ENCODE measurements around the gene CA10. TPM values are rescaled to one million over a fixed set of nuclear protein-coding genes. Genes with fewer than 3 reads are reported as not detected.

Gene CA10
- total RNA-seq, 1 donor = not detected

- DNase-seq (ENCODE audit: low read depth in 2 of 3, low spot score in 2 of 3) = no peak
Measured at GRCh38 chr17:51700011-51700760, 458.3 kb downstream of the CA10 start.

DNA sequence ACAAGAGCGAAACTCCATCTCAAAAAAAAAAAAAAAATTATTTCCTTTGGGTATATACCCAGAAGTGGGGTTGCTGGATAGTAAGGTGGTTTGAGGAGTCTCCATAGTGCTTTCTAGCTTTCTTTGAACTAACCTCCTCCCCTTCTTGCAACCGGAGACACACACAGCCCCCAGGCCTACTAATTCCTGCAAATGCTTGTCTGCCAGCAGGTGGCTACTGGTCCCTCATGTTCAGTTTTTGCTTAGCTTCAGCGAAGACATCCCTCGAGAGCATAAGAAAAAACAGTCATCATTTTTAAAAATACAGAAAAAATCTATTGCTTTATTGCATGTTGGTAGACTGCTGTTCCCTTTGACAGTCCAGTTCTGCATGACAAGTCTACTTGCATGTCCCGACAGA is 459.2 kb downstream of the CA10 start:
- DNase-seq (ENCODE audit: low read depth in 2 of 3, low spot score in 2 of 3) = no peak

- DNase-seq (ENCODE audit: low read depth in 2 of 3, low spot score in 2 of 3) = no peak
Measured at GRCh38 chr17:51692917-51693316, 465.6 kb downstream of the CA10 start.

DNA sequence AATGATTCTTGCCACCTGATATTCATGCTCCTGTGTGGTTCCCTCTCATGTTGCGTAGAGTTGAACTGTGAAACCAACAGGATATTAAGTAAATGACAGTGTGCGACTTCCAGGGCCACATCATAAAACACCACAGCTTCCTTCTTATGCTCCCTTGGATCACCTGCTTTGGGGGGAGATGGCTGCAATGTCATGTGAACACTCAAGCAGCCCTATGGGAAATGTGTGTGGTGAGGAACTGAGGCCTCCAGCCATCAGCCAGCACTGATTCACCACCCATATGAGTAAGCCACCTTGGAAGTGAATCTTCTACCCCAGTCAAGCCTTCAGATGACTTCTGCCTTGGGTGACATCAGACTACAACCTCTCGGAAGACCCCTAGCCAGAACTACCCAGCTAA is 470.6 kb downstream of the CA10 start:
- no peak for DNase-seq (ENCODE audit: low read depth in 2 of 3, low spot score in 2 of 3)

- no peak for DNase-seq (ENCODE audit: low read depth in 2 of 3, low spot score in 2 of 3)
Measured at GRCh38 chr17:51685287-51685909, 473.1 kb downstream of the CA10 start.

DNA sequence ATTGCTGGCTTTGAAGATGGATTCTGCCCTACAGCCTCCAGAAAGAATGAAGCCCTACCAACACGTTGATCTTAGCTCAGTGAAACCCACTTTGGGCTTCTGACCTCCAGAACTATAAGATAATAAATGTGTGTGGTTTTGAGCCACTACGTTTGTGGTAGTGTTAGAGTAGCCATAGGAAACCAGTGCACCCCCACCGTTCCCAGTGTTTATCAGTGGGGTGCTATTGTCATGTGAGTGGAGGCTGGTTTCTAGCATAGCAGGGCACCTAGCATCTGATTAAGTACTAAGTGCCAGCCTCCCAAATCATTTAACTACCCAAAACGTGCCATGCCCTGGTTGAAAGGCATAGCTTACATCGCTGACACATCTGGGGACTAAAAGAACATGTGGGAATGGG is 474.3 kb downstream of the CA10 start:
- DNase-seq (ENCODE audit: low read depth in 2 of 3, low spot score in 2 of 3) = no peak

- no peak for DNase-seq (ENCODE audit: low read depth in 2 of 3, low spot score in 2 of 3)
Measured at GRCh38 chr17:51683291-51683690, 475.2 kb downstream of the CA10 start.

GRCh38 chr17:51682115-51682514 is 476.4 kb downstream of the CA10 start:
- DNase-seq (ENCODE audit: low read depth in 2 of 3, low spot score in 2 of 3) = no peak

- no peak for DNase-seq (ENCODE audit: low read depth in 2 of 3, low spot score in 2 of 3)
Measured at GRCh38 chr17:51677875-51678274, 480.6 kb downstream of the CA10 start.

GRCh38 chr17:51676691-51677487 is 481.6 kb downstream of the CA10 start:
- DNase-seq (ENCODE audit: low read depth in 2 of 3, low spot score in 2 of 3) = no peak

DNA sequence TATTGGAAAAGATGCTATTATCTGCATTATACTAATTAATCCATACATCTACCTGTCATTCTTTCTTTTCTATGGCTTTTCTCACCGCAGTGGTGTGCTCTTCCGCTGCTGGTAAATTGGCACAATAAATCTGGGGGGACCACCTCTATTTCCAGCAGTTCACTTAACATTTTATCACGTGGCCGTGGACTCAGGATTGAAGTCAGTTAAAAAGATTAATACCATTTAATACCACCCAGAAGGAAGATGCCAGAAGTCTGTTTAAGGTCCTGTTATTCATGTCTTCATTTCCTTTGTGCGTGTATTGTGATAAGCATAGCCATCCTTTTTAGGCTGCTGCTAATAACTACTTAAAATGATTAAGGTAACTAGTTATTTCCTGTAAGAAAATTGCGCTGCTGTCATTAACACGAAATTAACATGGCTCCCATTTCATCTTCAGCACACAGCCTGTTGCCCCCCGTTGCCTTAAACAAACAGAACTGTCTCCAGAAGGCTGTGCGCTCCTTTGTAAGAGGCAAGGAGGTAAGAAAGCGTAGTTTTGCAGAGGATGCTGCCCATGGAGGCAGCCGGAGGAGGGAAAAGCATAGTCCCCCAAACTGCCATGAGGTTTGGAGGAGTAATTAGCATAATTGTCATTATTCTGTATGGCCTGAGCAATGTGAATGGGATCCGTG is 483.8 kb downstream of the CA10 start:
- DNase-seq (ENCODE audit: low read depth in 2 of 3, low spot score in 2 of 3) = no peak

DNA sequence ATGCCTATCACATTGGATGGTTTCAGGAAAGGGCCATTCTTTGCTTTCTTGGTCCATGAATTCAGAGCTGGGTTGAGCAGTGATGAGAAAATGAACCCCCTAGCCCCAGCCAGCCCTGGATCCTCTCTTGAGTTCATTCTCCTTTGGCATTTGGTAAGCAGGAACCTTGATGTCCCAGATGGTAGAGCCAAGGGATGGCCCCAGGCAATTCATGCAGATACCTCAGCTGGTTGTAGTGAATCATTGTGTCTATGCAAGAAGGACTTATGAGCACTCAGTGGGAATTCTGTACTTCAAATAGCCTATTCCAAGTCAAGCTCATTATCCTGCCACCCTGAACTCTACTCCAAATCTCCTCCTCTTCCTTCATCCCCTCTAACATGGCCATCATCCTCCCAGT is 485.4 kb downstream of the CA10 start:
- no peak for DNase-seq (ENCODE audit: low read depth in 2 of 3, low spot score in 2 of 3)

- DNase-seq (ENCODE audit: low read depth in 2 of 3, low spot score in 2 of 3) = no peak
Measured at GRCh38 chr17:51672065-51672464, 486.4 kb downstream of the CA10 start.

DNA sequence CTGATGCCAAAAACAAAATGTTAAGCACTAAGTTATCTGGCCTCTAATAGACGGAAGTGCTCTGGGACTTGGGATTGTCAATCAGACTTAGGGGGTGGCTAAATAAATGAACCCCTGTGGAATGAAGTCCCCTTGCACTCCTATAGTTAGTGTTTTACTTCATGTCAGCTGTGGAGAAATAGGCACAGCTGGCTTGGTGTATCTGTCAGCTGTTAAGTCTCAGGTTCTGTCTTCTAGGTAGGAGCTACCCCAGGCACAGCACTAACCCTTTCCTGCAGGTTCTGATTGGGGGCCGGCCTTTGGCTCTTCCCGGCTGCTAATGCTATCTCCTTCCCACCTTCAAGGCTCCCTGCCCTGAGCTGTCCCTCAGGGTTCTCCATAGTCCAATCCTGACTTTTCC is 487.6 kb downstream of the CA10 start:
- DNase-seq (ENCODE audit: low read depth in 2 of 3, low spot score in 2 of 3) = no peak

- no peak for DNase-seq (ENCODE audit: low read depth in 2 of 3, low spot score in 2 of 3)
Measured at GRCh38 chr17:51668963-51669246, 489.6 kb downstream of the CA10 start.

- no peak for DNase-seq (ENCODE audit: low read depth in 2 of 3, low spot score in 2 of 3)
Measured at GRCh38 chr17:51668155-51668962, 490.2 kb downstream of the CA10 start.

DNA sequence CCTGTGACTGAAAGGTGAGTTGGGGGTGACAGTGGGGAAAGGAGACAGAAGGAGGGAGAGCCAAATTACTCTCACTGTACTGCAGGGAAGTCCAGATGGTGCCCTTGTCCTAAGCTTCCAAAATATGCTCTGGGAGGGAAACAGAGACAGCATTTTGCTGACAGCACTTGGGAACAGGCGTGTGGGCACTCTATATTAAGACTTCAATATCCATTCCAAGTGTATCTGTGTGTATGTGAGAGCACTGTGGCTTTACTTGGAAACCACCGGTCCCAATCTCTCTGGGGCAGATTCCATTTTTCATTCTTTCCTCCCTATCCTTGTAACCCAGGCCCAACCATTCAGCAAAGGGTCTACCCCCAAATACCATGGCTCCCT is 490.8 kb downstream of the CA10 start:
- DNase-seq (ENCODE audit: low read depth in 2 of 3, low spot score in 2 of 3) = no peak

DNA sequence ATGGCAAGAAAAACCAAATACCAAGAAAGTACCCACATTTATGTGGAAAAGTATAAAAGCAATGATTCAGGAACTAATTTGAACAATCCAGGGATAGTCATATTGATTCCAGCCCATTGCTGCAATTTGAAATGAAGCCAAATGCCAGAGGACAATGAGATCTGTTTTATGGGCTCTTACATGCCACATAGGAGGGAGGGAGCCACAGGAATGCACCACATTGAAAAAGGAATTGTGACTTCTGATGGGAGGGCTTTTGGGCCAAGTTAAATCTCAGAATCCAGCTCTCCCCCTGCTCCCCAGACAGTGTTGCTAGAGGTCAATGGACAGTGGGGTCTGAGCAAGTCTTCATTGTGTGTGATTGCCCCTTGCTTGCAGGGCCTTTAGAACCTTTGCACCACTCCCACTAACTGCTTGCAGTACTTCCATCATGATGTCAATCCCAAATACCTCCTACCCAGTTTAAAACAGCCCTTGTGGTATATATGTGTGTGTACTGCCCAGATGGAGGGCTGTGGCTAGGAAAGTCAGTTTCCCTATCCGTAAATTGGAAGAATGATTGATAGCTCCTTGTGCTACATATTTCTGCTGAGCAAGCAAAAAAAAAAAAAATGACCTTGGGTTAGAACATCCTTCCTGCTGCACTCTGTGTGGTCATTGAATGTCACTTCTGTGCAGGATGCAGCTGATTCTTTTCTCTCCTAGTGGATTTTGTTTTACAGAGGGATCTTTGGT is 491.4 kb downstream of the CA10 start:
- DNase-seq (ENCODE audit: low read depth in 2 of 3, low spot score in 2 of 3) = no peak

DNA sequence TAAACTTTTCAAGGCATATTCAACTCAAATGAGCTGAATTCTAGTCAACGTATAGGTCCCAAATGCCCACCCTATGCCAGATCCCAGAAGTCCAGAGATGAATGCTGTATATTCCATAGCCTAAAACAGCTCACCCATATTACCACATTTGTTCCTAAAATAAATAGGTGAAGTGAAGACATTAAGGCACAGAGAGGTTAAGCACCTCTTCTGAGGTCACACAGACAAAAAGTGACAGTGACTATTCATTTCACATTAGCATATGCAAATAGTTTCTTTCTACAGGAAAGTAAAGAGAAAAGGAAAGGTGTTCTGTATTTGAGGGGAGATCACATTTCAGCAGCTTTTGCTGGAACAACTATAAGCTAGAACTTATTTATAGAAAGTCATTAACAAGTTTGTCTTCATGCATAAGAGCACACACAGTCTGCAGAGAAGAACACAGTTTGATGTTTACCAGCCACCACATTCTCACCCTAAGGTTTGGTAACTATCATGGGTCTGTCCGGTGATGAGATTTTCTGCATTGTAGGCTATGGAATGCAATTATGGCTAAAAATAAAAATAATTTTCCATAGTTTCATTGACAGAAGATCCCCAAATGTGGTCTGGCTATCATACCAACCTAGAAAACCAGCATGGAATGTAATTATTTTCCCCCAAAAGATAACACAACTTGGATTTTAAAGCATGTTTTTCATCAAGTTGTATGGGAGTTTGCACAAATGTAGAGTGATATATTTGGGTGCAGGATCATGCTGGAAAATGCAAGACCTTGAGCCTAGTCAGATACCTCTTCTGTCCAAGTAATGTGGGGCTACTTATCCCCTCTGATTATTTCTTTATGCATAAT is 496.1 kb downstream of the CA10 start:
- no peak for DNase-seq (ENCODE audit: low read depth in 2 of 3, low spot score in 2 of 3)
